KMS-11 (cell line): ENCODE results near the gene IFT57.

Source experiments
- H2AFZ ChIP-seq: fragments of 200-600 bp; sonication (generic); 2 replicates; pipeline ENCODE4 v1.6.1; 2016; ENCODE audit warnings: antibody characterized with exemption, mixed run types, low read depth
- H3K27ac ChIP-seq: fragments of 200-600 bp; sonication (generic); 2 replicates; pipeline ENCODE4 v1.6.1; 2016; ENCODE audit warnings: mild to moderate bottlenecking, mixed run types
- H3K27me3 ChIP-seq: fragments of 200-600 bp; sonication (generic); 2 replicates; pipeline ENCODE4 v1.6.1; 2017; ENCODE audit warnings: mild to moderate bottlenecking, low read depth, mixed run types, moderate library complexity; ENCODE audit not compliant: insufficient read depth
- H3K36me3 ChIP-seq: fragments of 200-600 bp; sonication (generic); 2 replicates; pipeline ENCODE4 v1.6.1; 2017; ENCODE audit warnings: mild to moderate bottlenecking, mixed run types; ENCODE audit not compliant: insufficient read depth
- H3K4me1 ChIP-seq: fragments of 200-600 bp; sonication (generic); 2 replicates; pipeline ENCODE4 v1.6.1; 2016; ENCODE audit warnings: mild to moderate bottlenecking, low read depth, mixed run types; ENCODE audit not compliant: poor library complexity, severe bottlenecking
- H3K4me2 ChIP-seq: fragments of 200-600 bp; sonication (generic); 2 replicates; pipeline ENCODE4 v1.7.0; 2016; ENCODE audit warnings: mild to moderate bottlenecking, mixed run types
- H3K4me3 ChIP-seq: fragments of 200-600 bp; sonication (generic); IDR thresholded peaks from 2 replicates; pipeline ENCODE4 v1.6.1; 2017; ENCODE audit warnings: low read depth, low read length, mixed read lengths; ENCODE audit not compliant: insufficient read depth
- H3K79me2 ChIP-seq: fragments of 200-600 bp; sonication (generic); 2 replicates; pipeline ENCODE4 v1.6.1; 2016; ENCODE audit warnings: low read depth, mixed run types; ENCODE audit not compliant: insufficient read depth
- H3K9ac ChIP-seq: fragments of 200-600 bp; sonication (generic); 2 replicates; pipeline ENCODE4 v1.6.1; 2016; ENCODE audit warnings: mild to moderate bottlenecking, mixed run types
- H4K20me1 ChIP-seq: fragments of 200-600 bp; sonication (generic); 2 replicates; pipeline ENCODE4 v1.6.1; 2016; ENCODE audit warnings: mild to moderate bottlenecking, mixed run types; ENCODE audit not compliant: insufficient read depth
- TF ChIP-seq, protein P1 (sequence below): fragments of 200-600 bp; sonication (generic); conservative IDR thresholded peaks from 2 replicates; pipeline ENCODE4 v1.6.1; 2017; ENCODE audit warnings: low read depth, mild to moderate bottlenecking, antibody characterized with exemption, low read length, moderate library complexity, mixed read lengths

Gene IFT57

DNA sequence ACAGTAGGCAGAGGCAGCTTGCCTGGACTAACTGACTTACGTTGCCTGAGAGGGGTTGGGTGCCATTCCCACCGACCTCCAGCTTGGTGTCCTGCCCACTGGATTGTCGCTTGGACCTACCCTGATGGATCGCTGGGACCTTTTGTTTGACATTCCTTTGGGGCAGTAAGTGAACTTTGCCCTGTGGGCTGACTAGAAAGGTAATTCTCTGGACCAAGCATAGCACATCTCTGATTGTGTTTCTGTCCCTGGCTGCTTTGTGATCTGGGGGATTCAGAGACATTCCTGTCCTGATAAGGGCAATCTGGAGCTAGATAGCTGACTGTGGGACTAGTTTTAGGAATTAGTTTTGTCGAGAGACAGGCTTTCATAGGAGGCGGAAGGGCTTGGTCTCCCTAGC lies 19.5 kb upstream of the IFT57 start:
- Histone ChIP-seq H3K36me3 (no peaks in the 10 kb centered on the region), H3K4me3 (no peak overlapping the region), H3K27ac (no peak overlapping the region), H3K27me3 (no peaks in the 10 kb centered on the region), H3K4me2 (no peak overlapping the region), H4K20me1 (no peaks in the 10 kb centered on the region), H3K79me2 (no peaks in the 10 kb centered on the region), H2AFZ (no peak overlapping the region), H3K9ac (no peak overlapping the region), H3K4me1 (no peaks in the 10 kb centered on the region)
- TF ChIP-seq, protein P1, sequence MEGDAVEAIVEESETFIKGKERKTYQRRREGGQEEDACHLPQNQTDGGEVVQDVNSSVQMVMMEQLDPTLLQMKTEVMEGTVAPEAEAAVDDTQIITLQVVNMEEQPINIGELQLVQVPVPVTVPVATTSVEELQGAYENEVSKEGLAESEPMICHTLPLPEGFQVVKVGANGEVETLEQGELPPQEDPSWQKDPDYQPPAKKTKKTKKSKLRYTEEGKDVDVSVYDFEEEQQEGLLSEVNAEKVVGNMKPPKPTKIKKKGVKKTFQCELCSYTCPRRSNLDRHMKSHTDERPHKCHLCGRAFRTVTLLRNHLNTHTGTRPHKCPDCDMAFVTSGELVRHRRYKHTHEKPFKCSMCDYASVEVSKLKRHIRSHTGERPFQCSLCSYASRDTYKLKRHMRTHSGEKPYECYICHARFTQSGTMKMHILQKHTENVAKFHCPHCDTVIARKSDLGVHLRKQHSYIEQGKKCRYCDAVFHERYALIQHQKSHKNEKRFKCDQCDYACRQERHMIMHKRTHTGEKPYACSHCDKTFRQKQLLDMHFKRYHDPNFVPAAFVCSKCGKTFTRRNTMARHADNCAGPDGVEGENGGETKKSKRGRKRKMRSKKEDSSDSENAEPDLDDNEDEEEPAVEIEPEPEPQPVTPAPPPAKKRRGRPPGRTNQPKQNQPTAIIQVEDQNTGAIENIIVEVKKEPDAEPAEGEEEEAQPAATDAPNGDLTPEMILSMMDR: no peak

DNA sequence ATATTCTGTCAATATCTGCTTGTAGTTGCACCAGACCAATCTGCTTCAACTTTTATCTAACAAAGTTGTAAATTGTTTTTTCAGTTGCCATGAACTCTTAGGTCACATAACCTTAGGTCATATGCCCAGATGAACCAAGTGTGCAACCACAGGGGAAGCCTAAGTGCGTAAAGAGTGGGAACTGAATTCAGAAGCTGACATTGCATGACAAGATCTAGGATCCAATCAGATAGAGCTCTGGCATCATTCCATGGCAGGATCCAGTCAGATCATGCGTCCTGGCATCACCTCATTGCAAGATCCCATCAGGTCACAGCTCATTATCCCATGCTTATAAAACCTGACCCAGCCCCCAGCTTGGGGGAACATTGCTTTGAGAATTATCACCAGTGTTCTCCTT lies 18.9 kb upstream of the IFT57 start:
- TF ChIP-seq, protein P1: no peak
- Histone ChIP-seq H3K9ac (no peak overlapping the region), H3K79me2 (no peaks in the 10 kb centered on the region), H4K20me1 (no peaks in the 10 kb centered on the region), H3K4me2 (no peak overlapping the region), H3K4me3 (no peak overlapping the region), H2AFZ (no peak overlapping the region), H3K36me3 (no peaks in the 10 kb centered on the region), H3K4me1 (no peaks in the 10 kb centered on the region), H3K27me3 (no peaks in the 10 kb centered on the region), H3K27ac (no peak overlapping the region)

DNA sequence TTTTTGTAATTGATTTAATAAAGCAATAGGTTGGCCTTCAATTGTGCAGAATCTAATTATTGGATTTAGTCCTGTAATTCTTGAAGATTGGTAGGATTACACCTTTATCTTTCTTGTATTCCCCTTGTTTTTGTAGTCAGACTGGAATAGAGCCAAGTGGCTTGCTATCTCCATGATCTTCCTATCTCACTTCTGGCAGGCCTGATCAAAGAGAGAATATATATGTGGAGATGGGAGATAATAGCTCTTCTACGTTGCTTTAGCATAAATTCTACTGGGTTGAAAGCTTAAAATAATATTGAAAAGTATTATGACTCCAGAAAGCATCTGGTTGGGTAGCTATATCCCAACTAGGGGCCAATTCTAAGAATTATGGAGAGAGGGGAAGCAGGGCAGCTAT lies 16.9 kb upstream of the IFT57 start:
- TF ChIP-seq, protein P1: no peak
- H3K9ac ChIP-seq: no peak overlapping the region

DNA sequence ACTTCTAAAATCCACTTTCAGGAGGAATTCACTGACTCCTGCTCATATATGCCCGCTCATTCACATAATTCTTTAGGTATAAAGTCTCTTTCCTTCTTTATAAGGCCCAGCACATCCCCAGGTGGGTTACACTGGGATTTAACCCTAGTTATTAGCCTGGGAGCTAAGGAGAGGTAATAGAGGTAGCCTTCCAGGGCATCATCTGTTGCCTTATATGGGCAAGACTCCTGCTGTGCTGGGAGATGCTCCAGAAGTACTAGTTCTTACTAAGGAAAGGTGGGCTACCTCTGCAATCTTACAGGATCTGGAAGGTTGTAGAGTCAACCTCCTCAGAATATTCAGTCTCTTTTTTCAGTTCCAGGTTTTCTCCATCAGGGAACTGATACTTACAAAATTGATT lies 13.1 kb upstream of the IFT57 start:
- no peaks in the 10 kb centered on the region for H3K36me3 ChIP-seq
- H3K4me1 ChIP-seq: no peaks in the 10 kb centered on the region
- H3K9ac ChIP-seq: no peak overlapping the region
- no peak overlapping the region for H2AFZ ChIP-seq
- no peak overlapping the region for H3K27ac ChIP-seq
- no peaks in the 10 kb centered on the region for H3K79me2 ChIP-seq
- H3K27me3 ChIP-seq: no peaks in the 10 kb centered on the region
- TF ChIP-seq, protein P1: no peak
- no peak overlapping the region for H3K4me2 ChIP-seq
- H4K20me1 ChIP-seq: no peaks in the 10 kb centered on the region
- H3K4me3 ChIP-seq: no peak overlapping the region

More for the DNA sequence above, 16.9 kb upstream of the IFT57 start:
- no peaks in the 10 kb centered on the region for H3K79me2 ChIP-seq
- no peak overlapping the region for H2AFZ ChIP-seq
- no peak overlapping the region for H3K27ac ChIP-seq
- no peaks in the 10 kb centered on the region for H3K36me3 ChIP-seq
- H3K4me3 ChIP-seq: no peak overlapping the region
- H4K20me1 ChIP-seq: no peaks in the 10 kb centered on the region
- no peak overlapping the region for H3K4me2 ChIP-seq
- H3K4me1 ChIP-seq: no peaks in the 10 kb centered on the region
- no peaks in the 10 kb centered on the region for H3K27me3 ChIP-seq
